Body of pancreas (tissue), 4 donors: ENCODE results near the gene AMMECR1.
"Not testable (repeated sequence)": the region's sequence is repeated elsewhere in the genome, so short reads cannot be mapped to it uniquely, and the experiment has no call there.

Experiments
- CTCF ChIP-seq, 7 experiments: fragments of 450-650 bp in 4 of 7; fragments of 200-600 bp in 3 of 7; sonication (generic) in 3 of 7; IDR thresholded peaks; one replicate each; pipeline ENCODE4 v1.5.1; 2016 to 2019; ENCODE audit warnings: antibody characterized with exemption in 7 of 7
- POLR2A ChIP-seq, 3 donors: fragments of 450-650 bp; IDR thresholded peaks; one replicate each; pipeline ENCODE4 v1.6.1; 2016; ENCODE audit warnings: antibody characterized with exemption in 3 of 3, mild to moderate bottlenecking in 2 of 3

DNA sequence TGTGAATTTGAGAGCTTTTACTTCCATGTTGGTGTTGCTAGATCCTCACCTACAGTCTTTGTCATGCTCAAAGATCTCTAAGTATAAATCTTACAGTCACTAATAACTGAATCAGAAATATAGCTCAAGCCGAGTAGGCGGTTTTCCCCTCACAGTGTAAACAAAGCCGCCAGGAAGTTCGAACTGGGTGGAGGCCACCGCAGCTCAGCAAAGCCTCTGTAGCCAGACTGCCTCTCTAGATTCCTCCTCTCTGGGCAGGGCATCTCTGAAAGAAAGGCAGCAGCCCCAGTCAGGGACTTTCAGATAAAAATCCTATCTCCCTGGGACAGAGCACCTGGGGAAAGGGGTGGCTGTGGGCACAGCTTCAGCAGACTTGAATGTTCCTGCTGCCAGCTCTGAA is 79.6 kb downstream of the AMMECR1 start:
- TF ChIP-seq CTCF, POLR2A (IDR thresholded peaks at IDR 0.05): not testable (repeated sequence)
